Measurements from ENCODE around the gene DUSP19. TPM values are rescaled to one million over a fixed set of nuclear protein-coding genes. Genes with fewer than 3 reads are reported as not detected.
A peak's percentile ranks its signal among the peaks of the same experiment; 100 is the strongest.

Gene DUSP19
- polyA plus RNA-seq, 1 donor (not counting 4 experiments of a cell fraction or from before 2014, with no cell fraction given) = 1.1 TPM

- TF ChIP-seq EZH2 (IDR thresholded peaks at IDR 0.05; ENCODE audit: low read length) = no peak
- TF ChIP-seq CTCF (optimal IDR thresholded peaks at IDR 0.05 in 1 of 3, IDR thresholded peaks at IDR 0.05 in 1 of 3, conservative IDR thresholded peaks at IDR 0.05 in 1 of 3; ENCODE audit: extremely low read depth in 1 of 3, insufficient read depth in 2 of 3, low read length in 3 of 3) = no peak
- DNase-seq (ENCODE audit: low read depth, low spot score) = no peak
- Histone ChIP-seq H2AFZ (ENCODE audit: control insufficient read depth, low read length) (no peak overlapping the region), H3K4me2 (ENCODE audit: control insufficient read depth, extremely low read depth, insufficient read depth, low read depth, low read length) (no peak overlapping the region), H3K4me1 (ENCODE audit: control insufficient read depth, extremely low read depth, insufficient read depth, low read length) (no peaks in the 10 kb centered on the region), H3K36me3 (ENCODE audit: control insufficient read depth in 2 of 2, extremely low read depth in 1 of 2, insufficient read depth in 2 of 2, low read length in 2 of 2) (no peaks in the 10 kb centered on the region), H3K9ac (ENCODE audit: control insufficient read depth, extremely low read depth, insufficient read depth, low read length) (no peak overlapping the region), H3K79me2 (ENCODE audit: control insufficient read depth, insufficient read depth, low read length) (no peaks in the 10 kb centered on the region), H3K9me1 (ENCODE audit: control insufficient read depth, extremely low read depth, insufficient read depth, low read length) (no peaks in the 10 kb centered on the region), H3K27me3 (ENCODE audit: control insufficient read depth, extremely low read depth, insufficient read depth, low read length) (no peaks in the 10 kb centered on the region), H4K20me1 (ENCODE audit: control insufficient read depth, extremely low read depth, insufficient read depth, low read length) (no peaks in the 10 kb centered on the region), H3K4me3 (ENCODE audit: control insufficient read depth in 2 of 3, extremely low read depth in 1 of 3, insufficient read depth in 2 of 3, low read depth in 1 of 3, low read length in 3 of 3) (no peak overlapping the region), H3K9me3 (ENCODE audit: control insufficient read depth, low read depth, low read length) (no peaks in the 10 kb centered on the region), H3K27ac (ENCODE audit: control insufficient read depth, insufficient read depth, low read length) (no peak overlapping the region)
- FAIRE-seq = peak; percentile 5
- dilution Hi-C loops (cut with MboI; ENCODE audit: extremely low pct_ligation_motif_present, low sequenced_read_pairs) = no loop called here
Measured at GRCh38 chr2:183105402-183106134, 27.0 kb downstream of the DUSP19 start.

DNA sequence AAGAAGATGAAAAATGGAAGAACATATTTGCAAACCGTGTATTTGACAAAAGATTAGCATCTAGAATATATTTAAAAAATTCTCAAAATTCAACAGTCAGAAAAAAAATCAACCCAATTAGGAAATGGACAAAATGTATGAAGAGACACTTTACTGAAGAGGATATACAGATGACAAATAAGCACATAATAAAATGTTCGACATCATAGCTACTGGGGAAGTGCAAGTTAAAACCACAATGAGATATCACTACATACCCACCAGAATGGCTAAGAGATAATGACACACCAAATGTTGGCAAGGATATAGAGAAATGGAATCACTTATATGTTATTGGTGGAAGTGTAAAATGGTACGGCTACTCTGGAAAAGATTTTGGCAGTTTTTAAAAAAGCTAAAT is 34.0 kb downstream of the DUSP19 start:
- Histone ChIP-seq H3K27me3 (ENCODE audit: control insufficient read depth, extremely low read depth, insufficient read depth, low read length) (no peaks in the 10 kb centered on the region), H3K9me1 (ENCODE audit: control insufficient read depth, extremely low read depth, insufficient read depth, low read length) (no peaks in the 10 kb centered on the region), H3K36me3 (ENCODE audit: control insufficient read depth in 2 of 2, extremely low read depth in 1 of 2, insufficient read depth in 2 of 2, low read length in 2 of 2) (no peaks in the 10 kb centered on the region), H3K4me1 (ENCODE audit: control insufficient read depth, extremely low read depth, insufficient read depth, low read length) (no peaks in the 10 kb centered on the region), H3K79me2 (ENCODE audit: control insufficient read depth, insufficient read depth, low read length) (no peaks in the 10 kb centered on the region), H4K20me1 (ENCODE audit: control insufficient read depth, extremely low read depth, insufficient read depth, low read length) (no peaks in the 10 kb centered on the region), H3K9me3 (ENCODE audit: control insufficient read depth, low read depth, low read length) (no peaks in the 10 kb centered on the region), H2AFZ (ENCODE audit: control insufficient read depth, low read length) (no peak overlapping the region), H3K27ac (ENCODE audit: control insufficient read depth, insufficient read depth, low read length) (no peak overlapping the region), H3K4me3 (ENCODE audit: control insufficient read depth in 2 of 3, extremely low read depth in 1 of 3, insufficient read depth in 2 of 3, low read depth in 1 of 3, low read length in 3 of 3) (no peak overlapping the region), H3K9ac (ENCODE audit: control insufficient read depth, extremely low read depth, insufficient read depth, low read length) (no peak overlapping the region), H3K4me2 (ENCODE audit: control insufficient read depth, extremely low read depth, insufficient read depth, low read depth, low read length) (no peak overlapping the region)
- FAIRE-seq (no peak), DNase-seq (ENCODE audit: low read depth, low spot score) (no peak)
- TF ChIP-seq EZH2 (IDR thresholded peaks at IDR 0.05; ENCODE audit: low read length) = no peak
- no peak for TF ChIP-seq CTCF (optimal IDR thresholded peaks at IDR 0.05 in 1 of 3, IDR thresholded peaks at IDR 0.05 in 1 of 3, conservative IDR thresholded peaks at IDR 0.05 in 1 of 3; ENCODE audit: extremely low read depth in 1 of 3, insufficient read depth in 2 of 3, low read length in 3 of 3)
- dilution Hi-C loops (cut with MboI; ENCODE audit: extremely low pct_ligation_motif_present, low sequenced_read_pairs) = no loop called here

Data from keratinocyte (primary cell).